GM12865 (cell line): Measurements from ENCODE around the gene TTYH3.
"Not testable (repeated sequence)": the region's sequence is repeated elsewhere in the genome, so short reads cannot be mapped to it uniquely, and the experiment has no call there.

ENCODE experiments used
- DNase-seq: peaks from one replicate; pipeline ENCODE4 v3.0.0; 2010; ENCODE audit warnings: low read depth
- H3K4me3 ChIP-seq: 2 replicates; pipeline ENCODE4 v1.5.1; 2011; ENCODE audit warnings: mild to moderate bottlenecking, low read depth, low read length, control low read depth
- CTCF ChIP-seq: IDR thresholded peaks from 2 replicates; pipeline ENCODE4 v1.5.1; 2011; ENCODE audit warnings: low read length, control low read depth, low read depth, inconsistent platforms; ENCODE audit not compliant: insufficient read depth; ENCODE audit errors: missing control alignments

The TTYH3 gene

GRCh38 chr7:2607923-2608904, 23.6 kb upstream of the TTYH3 start:
- no peak for DNase-seq
- H3K4me3 ChIP-seq, result no peak overlapping the region
- no peak for TF ChIP-seq CTCF

GRCh38 chr7:2608921-2609411, 22.8 kb upstream of the TTYH3 start:
- peak; percentile 26 for TF ChIP-seq CTCF
- H3K4me3 ChIP-seq, result no peak overlapping the region
- peak; percentile 55 for DNase-seq

- DNase-seq, H3K4me3 ChIP-seq: not testable (repeated sequence)
These were observed 22.1 kb upstream of the TTYH3 start for GRCh38 chr7:2609646-2610045.

- TF ChIP-seq CTCF, result no peak
- H3K4me3 ChIP-seq, result no peak overlapping the region
- no peak for DNase-seq
These were observed 21.3 kb upstream of the TTYH3 start for GRCh38 chr7:2610466-2610865.

- no peak for DNase-seq
- H3K4me3 ChIP-seq, result no peak overlapping the region
- TF ChIP-seq CTCF, result no peak
These were observed 20.9 kb upstream of the TTYH3 start for GRCh38 chr7:2610898-2611297.

- no peak for TF ChIP-seq CTCF
- no peak for DNase-seq
- H3K4me3 ChIP-seq, result no peak overlapping the region
These were observed 20.4 kb upstream of the TTYH3 start for GRCh38 chr7:2611401-2611800.

GRCh38 chr7:2611922-2612321, 19.9 kb upstream of the TTYH3 start:
- TF ChIP-seq CTCF, result no peak
- no peak for DNase-seq
- no peak overlapping the region for H3K4me3 ChIP-seq
